ENCODE results near the gene HSD17B11.

GRCh38 chr4:87377816-87378215 lies 13.2 kb downstream of the HSD17B11 start:
- no peak for TF ChIP-seq CTCF (optimal IDR thresholded peaks at IDR 0.05 in 1 of 3, IDR thresholded peaks at IDR 0.05 in 1 of 3, conservative IDR thresholded peaks at IDR 0.05 in 1 of 3; ENCODE audit: extremely low read depth in 1 of 3, insufficient read depth in 2 of 3, low read length in 3 of 3)
- TF ChIP-seq EZH2 (IDR thresholded peaks at IDR 0.05; ENCODE audit: low read length), result no peak
